Tibial nerve (tissue), 3 donors: ENCODE measurements around the gene OR10A7.

Experiments used
- CTCF ChIP-seq, 5 experiments: fragments of 200-600 bp in 3 of 5; fragments of 450-650 bp in 2 of 5; sonication (generic) in 3 of 5; IDR thresholded peaks; one replicate each; pipeline ENCODE4 v1.5.1; 2016 to 2019; ENCODE audit warnings: antibody characterized with exemption in 5 of 5, mild to moderate bottlenecking in 3 of 5, moderate library complexity in 2 of 5
- POLR2A ChIP-seq, 2 donors: fragments of 450-650 bp; IDR thresholded peaks; one replicate each; pipeline ENCODE4 v1.6.1; 2017; ENCODE audit warnings: antibody characterized with exemption in 2 of 2, mild to moderate bottlenecking in 2 of 2, moderate library complexity in 2 of 2

GRCh38 chr12:55194382-55194781 is 26.4 kb upstream of the OR10A7 start:
- TF ChIP-seq CTCF (IDR thresholded peaks at IDR 0.05) (no peak), POLR2A (IDR thresholded peaks at IDR 0.05) (no peak)
